Activated T-helper 1 cell treated with Interleukin-2 at 50 U/mL for 16 hours (primary cell): ENCODE measurements around the gene COX11.

ENCODE experiments used
- DNase-seq: peaks from one replicate; pipeline ENCODE4 v3.0.0-alpha.2; 2020; ENCODE audit warnings: low read depth

The COX11 gene

GRCh38 chr17:54968262-54968987, at the start of gene COX11, which contains the start of gene STXBP4:
TSS of gene COX11 (minus strand) at chr17:54968654. CDS start at chr17:54968646, 8 bp downstream.
TSS of gene STXBP4 (plus strand) at chr17:54968765. CDS start at chr17:54986220, 17,455 bp downstream.
- peak; percentile 87 for DNase-seq

GRCh38 chr17:55005520-55005919, 37.1 kb upstream of the COX11 start:
- no peak for DNase-seq

GRCh38 chr17:55004484-55004883, 36.0 kb upstream of the COX11 start:
- DNase-seq, result no peak

- no peak for DNase-seq
These were observed 34.0 kb upstream of the COX11 start for GRCh38 chr17:55002458-55002857.

- DNase-seq, result no peak
These were observed 28.0 kb upstream of the COX11 start for GRCh38 chr17:54996441-54996840.

- no peak for DNase-seq
These were observed 24.6 kb upstream of the COX11 start for GRCh38 chr17:54992797-54993639.

GRCh38 chr17:54991567-54991966, 23.1 kb upstream of the COX11 start:
- DNase-seq, result no peak

GRCh38 chr17:54990118-54990517, 21.7 kb upstream of the COX11 start:
- DNase-seq, result no peak

GRCh38 chr17:54985476-54985875, 17.0 kb upstream of the COX11 start:
- DNase-seq, result no peak

GRCh38 chr17:54983260-54983659, 14.8 kb upstream of the COX11 start:
- no peak for DNase-seq

- no peak for DNase-seq
These were observed 13.9 kb upstream of the COX11 start for GRCh38 chr17:54982399-54982798.

GRCh38 chr17:54980375-54980774, 11.9 kb upstream of the COX11 start:
- no peak for DNase-seq

GRCh38 chr17:54979657-54980056, 11.2 kb upstream of the COX11 start:
- DNase-seq, result no peak

- no peak for DNase-seq
These were observed 9.3 kb upstream of the COX11 start for GRCh38 chr17:54977744-54978143.

- DNase-seq, result no peak
These were observed 7.9 kb upstream of the COX11 start for GRCh38 chr17:54976316-54976715.

- no peak for DNase-seq
These were observed 6.3 kb upstream of the COX11 start for GRCh38 chr17:54974759-54975158.

GRCh38 chr17:54972406-54973138, 4.1 kb upstream of the COX11 start:
- no peak for DNase-seq

GRCh38 chr17:54971901-54972300, 3.4 kb upstream of the COX11 start:
- DNase-seq, result no peak

GRCh38 chr17:54971147-54971546, 2.7 kb upstream of the COX11 start:
- no peak for DNase-seq

GRCh38 chr17:54969658-54970572, 1.5 kb upstream of the COX11 start:
- no peak for DNase-seq

GRCh38 chr17:54968988-54969332, 506 bp upstream of the COX11 start:
- no peak for DNase-seq
